NOMO-1 treated with DMSO at 0.1 percent for 48 hours (cell line): ENCODE results near the gene GRM7.

ENCODE experiments used
- DNase-seq: peaks from one replicate; lab custom pipeline; 2025; ENCODE audit not compliant: unreplicated experiment; lab: John Stamatoyannopoulos, UW

Gene GRM7

DNA sequence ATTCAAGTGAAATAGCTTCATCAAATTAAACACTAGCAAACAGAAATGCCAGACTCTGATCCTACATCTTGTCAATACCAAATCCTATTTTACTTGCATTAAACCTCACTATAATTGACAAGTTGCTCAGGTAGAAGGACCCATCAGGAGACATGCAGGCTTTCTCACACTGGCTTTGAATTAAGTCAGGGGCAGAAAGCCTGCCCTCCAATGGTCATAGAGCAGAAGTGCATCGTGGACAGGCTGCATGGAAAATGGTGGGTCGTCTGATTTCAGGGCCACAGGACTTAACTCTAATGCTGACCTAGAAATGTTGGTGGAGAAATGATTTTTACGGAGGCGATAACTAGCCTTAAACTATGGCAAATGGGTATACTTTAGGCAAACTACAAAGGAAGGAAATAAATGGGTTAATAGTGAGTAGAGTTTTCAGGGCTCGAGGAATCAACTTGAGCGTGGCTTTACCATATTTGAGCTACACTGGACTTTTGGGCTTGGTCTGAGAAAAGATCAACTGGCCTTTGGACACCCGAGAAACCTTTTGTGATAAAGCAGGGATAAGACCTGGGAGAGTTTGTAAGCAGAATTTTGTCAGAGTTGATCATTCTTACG, 283.9 kb downstream of the GRM7 start:
- DNase-seq = no peak

- no peak for DNase-seq
Observed at GRCh38 chr3:7146529-7146928, 285.6 kb downstream of the GRM7 start.

- DNase-seq = no peak
Observed at GRCh38 chr3:7158516-7158915, 297.6 kb downstream of the GRM7 start.

DNA sequence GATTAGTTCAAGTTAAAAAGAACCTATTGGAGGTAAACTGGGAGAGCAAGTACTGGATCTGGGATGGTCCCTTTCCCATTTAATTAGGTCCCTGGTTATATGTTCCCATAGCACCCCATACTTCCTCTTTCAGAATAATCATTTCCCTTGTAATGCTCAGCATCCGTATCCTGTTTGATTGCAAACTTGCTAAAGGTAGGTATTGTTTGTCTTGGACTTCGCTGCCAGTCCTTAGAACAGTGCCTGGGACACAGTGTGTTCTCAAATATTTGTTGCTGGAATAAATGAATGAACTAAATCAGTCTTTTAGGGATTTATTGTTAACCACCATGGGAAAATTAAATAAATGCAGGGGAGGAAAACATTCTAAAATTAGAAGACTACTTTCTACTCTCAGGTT, 299.8 kb downstream of the GRM7 start:
- no peak for DNase-seq

GRCh38 chr3:7166460-7166859, 305.5 kb downstream of the GRM7 start:
- DNase-seq = no peak

GRCh38 chr3:7171493-7171892, 310.6 kb downstream of the GRM7 start:
- no peak for DNase-seq

DNA sequence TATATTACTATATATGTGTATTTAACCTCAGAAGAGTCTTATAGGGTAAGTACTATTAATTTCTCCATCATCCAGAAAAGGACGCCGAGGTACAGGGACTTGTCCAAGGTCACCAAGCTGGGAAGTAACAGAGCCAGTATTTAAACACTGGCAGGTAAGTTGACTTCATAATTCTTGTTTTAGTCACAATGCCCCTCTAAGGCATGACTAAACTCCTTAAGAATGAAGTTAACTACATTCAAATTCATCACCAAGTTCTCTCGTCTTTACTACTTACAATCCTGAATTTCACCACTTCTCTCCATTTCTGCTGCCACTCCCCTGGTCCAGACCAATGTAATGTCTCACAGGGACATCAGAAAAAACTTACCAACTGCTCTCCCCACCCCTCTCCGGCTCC, 312.1 kb downstream of the GRM7 start:
- no peak for DNase-seq

- no peak for DNase-seq
Observed at GRCh38 chr3:7188551-7188950, 327.6 kb downstream of the GRM7 start.

DNA sequence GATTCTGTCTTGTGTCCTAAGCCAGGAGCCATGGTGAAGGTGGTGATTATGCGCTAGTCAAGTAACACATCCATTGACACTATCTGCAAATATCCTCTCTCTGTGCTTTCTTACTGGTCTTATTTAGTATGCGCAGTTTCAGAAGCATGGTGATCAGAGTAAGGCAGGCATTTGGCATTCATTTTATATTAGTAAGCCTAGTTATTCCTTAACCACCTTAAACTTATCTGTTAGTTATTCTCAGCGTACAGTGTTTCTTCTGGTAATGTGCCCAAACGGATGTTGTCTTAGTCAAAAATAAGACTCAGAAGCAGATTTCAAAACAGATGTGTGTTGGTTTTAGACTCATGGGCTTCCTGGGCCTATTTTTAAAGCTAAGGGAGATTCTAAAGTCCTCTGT, 329.2 kb downstream of the GRM7 start:
- no peak for DNase-seq

- DNase-seq = no peak
Observed at GRCh38 chr3:7193269-7193668, 332.4 kb downstream of the GRM7 start.

DNA sequence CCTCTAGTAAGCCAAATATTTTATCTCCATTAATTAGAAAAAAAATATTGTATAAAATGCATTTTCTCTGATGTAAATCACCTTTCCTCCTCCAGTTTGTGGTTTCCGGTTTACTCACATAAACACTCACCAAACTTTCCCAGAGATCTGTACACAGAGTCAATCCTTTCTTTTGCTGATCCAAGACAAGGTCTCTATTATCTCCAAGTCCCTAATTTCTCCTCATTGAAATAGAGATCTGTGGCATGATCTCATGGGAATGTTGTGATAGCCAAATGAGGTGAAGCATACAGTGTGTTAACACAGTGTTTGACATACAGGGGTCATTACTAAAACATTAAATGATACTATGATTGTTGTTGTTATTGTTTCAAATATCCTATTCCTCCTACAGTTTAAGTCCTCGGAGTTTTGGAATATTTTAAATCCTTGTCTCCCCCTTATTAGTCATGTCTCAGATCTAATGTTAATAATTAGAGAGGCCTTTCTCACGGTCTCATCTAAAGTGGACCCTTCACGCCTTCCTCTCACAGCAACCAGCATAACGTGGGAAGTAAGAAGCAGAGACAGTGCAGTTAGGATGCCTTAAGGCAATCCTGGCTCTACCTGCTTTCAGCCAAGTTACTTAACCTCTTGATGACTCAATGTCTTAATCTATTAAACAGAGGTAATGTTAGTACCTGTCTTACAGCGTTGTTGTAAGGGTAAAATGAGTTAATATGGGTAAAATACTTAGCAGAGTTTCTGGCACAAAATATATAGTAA, 333.3 kb downstream of the GRM7 start:
- no peak for DNase-seq

DNA sequence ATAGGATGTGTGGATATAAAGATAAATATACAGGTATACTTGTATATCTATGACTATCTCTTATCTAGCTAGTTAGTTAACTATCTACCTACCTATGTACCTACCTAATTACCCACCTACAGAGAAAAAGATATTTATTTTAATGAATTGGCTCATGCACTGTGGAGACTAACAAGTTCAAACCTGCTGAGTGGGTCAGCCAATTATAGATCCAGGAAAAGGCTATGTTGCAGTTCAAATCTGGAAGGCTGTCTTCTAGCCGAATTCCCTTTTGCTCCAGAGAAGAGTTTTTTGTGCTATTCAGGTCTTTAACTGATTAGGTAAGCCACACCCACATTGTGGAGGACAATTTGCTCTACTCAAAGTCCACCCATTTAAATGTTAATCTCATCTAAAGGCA, 335.0 kb downstream of the GRM7 start:
- DNase-seq = no peak

- DNase-seq = no peak
Observed at GRCh38 chr3:7201784-7202183, 340.9 kb downstream of the GRM7 start.

DNA sequence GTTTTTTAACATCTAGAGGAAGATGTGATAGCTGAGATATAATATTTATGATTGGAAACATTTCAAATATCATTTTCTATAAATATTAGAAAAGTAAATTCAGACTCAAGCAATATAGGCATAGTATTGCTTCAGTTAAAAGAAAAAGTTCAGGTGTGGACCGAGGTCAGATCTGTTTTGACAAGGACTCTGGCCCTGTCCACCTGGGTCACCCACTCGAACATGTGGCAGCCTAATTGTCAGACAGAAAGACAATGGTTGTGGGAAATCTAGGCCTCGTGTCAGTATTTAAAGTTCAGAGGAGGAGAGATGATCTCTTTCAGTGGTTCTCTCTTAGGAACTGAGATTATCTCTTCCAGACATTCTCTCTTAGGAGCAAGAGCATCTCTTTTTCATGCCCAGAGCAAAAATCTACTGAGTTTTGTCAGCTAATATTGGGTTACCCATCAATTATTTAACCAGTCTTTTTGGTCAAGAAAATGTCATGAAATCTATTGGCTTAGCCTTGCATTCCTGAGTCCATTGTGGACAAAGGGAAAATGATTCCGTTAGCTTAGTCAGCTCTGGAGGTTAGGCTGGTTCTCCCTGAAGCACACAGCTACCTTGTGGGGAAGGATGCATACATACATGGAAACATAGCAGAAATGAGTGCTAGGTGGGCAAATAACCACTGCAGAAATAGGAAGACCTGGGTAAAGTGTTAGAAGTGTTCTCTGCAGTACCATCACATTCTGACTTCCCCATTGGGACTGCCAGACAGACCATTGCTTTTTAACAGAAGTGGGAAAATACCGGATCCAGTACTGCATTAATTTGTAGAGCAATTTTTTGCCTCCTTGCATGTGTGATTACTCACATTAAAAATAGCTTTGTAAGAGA, 343.3 kb downstream of the GRM7 start:
- no peak for DNase-seq

DNA sequence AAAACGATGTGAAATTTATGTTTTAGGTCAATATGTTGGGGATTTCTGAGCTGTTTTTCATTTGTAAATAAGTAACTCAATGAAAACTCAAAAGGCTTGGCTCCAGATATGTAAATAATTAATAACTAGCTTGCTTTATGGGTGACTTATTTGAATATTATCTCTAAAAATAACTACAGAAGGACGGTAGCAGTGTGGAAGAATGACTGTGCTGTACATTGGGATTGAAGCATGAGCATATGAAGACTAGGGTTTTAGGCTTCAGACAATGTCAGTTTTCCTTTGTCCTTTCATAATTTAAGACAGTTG, 343.9 kb downstream of the GRM7 start:
- DNase-seq = no peak

- DNase-seq = peak; percentile 26
Observed at GRCh38 chr3:7205535-7205934, 344.6 kb downstream of the GRM7 start.

DNA sequence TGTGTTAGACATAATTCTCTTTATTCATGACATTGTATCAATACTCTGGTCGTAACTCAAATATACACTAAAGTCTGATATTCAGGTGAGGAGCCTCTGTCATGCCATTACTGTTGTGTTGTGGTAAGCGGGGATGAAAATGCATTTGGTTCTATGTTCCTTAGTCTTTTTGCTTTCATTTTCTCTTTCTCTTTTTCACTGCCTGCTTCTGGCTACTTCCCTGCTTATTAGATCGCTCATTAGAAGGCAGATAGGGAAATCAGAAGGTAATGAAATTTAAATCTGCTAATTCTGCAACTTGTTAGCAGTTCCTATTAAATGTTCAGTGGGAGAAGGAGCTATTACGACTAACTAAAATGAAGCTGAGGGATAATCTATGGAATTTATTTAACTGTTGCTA, 345.0 kb downstream of the GRM7 start:
- DNase-seq = peak; percentile 18

DNA sequence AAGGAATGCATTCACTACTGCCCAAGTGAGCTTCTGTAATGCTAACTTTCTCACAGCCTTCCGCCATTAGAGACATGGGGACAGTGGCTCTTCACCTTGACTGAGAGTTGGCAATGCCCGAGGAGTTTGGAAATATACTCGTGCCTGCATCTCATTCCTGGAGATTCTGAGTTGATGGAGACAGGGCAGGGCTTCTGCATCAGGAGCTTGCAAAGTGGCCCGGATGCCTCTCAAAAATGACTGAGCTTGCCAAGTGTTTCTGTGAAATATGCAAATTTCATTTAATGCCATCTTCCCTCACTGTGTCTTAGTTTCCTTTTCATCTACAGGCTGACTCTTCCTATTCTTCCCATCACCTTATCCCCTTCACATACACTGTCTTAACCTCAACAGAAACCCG, 346.2 kb downstream of the GRM7 start:
- DNase-seq = no peak

- no peak for DNase-seq
Observed at GRCh38 chr3:7207928-7208327, 347.0 kb downstream of the GRM7 start.

DNA sequence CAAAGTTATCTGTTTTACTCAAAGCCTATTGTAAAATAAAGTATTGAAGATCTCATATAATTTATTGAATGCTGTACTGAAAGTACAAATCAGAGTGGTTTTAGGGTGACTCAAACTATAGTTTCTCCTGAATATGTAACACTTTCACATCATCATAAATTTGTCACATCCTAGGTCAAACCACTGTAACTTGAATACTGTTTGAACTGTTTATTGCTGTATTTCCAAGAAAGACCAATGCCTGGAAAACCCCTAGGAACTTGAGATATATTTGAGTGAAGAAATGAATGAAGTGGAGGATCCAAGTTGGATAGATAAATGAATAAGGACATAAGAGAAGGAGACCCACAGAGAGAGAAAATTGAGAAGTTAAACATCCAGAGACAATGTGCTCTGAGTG, 348.2 kb downstream of the GRM7 start:
- DNase-seq = no peak

DNA sequence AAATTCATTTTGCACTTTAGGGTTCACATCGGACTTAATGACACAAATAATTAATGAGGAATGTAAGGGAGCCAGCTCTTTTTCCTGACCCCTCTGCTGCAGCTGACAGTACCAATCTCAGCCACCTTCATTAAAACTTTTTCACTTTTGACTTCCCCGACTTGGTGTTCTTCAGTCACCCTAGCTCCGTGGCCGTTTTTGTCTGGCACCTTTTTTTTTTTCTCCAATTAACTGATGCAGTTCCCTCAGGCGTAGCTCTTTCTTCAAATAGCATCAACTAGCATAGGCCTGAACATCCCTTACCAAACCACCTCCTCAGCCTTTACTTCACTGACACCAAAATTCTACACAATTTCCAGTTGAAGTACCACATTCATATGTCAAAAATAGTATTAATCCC, 350.8 kb downstream of the GRM7 start:
- DNase-seq = no peak

DNA sequence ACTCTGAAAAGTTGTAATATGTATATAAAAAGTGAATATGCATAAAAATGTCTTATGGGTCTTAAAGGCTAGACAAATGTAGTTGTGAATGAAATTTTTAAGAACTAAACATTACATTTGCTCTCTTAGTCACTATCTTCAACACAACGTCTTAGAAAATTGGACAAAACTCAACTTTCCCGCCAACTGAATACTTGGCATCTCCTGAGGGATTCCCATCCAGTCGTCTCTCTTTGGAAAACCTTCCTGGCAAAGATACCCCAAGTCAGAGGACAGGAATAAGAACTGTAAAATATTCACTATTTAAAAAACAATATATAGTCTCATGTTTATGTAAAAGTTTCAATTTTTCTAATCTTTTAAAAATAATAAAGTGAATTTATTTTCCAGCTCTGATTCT, 354.8 kb downstream of the GRM7 start:
- no peak for DNase-seq
